Endothelial cell (in vitro differentiated cells): ENCODE results near the gene ARL6IP4. TPM values are rescaled to one million over a fixed set of nuclear protein-coding genes. Genes with fewer than 3 reads are reported as not detected.
A peak's percentile ranks its signal among the peaks of the same experiment; 100 is the strongest.

Source experiments
- DNase-seq: peaks from one replicate; pipeline ENCODE4 v3.0.0; 2021; ENCODE audit warnings: low spot score
- H3K27ac Mint-ChIP-seq: one replicate; pipeline ENCODE4 v1.8.0; 2021; ENCODE audit warnings: mixed read lengths, inconsistent platforms; ENCODE audit not compliant: unreplicated experiment
- H3K27me3 Mint-ChIP-seq: one replicate; pipeline ENCODE4 v1.8.0; 2021; ENCODE audit warnings: mild to moderate bottlenecking, moderate library complexity, mixed read lengths, inconsistent platforms; ENCODE audit not compliant: unreplicated experiment
- H3K36me3 Mint-ChIP-seq: one replicate; pipeline ENCODE4 v1.8.0; 2021; ENCODE audit warnings: mild to moderate bottlenecking, low read depth, mixed read lengths, inconsistent platforms; ENCODE audit not compliant: unreplicated experiment
- H3K4me1 Mint-ChIP-seq: one replicate; pipeline ENCODE4 v1.8.0; 2021; ENCODE audit warnings: mild to moderate bottlenecking, mixed read lengths, inconsistent platforms; ENCODE audit not compliant: unreplicated experiment
- H3K4me3 Mint-ChIP-seq: one replicate; pipeline ENCODE4 v1.8.0; 2021; ENCODE audit warnings: mild to moderate bottlenecking, mixed read lengths, inconsistent platforms; ENCODE audit not compliant: unreplicated experiment
- H3K9me3 Mint-ChIP-seq: one replicate; pipeline ENCODE4 v1.8.0; 2021; ENCODE audit warnings: mixed read lengths, inconsistent platforms; ENCODE audit not compliant: unreplicated experiment
- CTCF ChIP-seq: fragments of 200-600 bp; sonication (generic); IDR thresholded peaks from one replicate; pipeline ENCODE4 v1.5.0; 2021; ENCODE audit warnings: antibody characterized with exemption; ENCODE audit not compliant: unreplicated experiment
- total RNA-seq: library from RNA; stranded (reverse); fragmentation: NEBNext Ultra II Directional; extraction: Animal tissue kit (Norgen Biotek cat#: 25700); gene quantifications from one replicate; pipeline ENCODE4 v1.2.1, GENCODE V29; 2021; ENCODE audit not compliant: unreplicated experiment

ARL6IP4 gene
- total RNA-seq, 1 donor from 2014 or later: 151 TPM

- Mint-ChIP-seq H3K27ac (peak overlapping the region; percentile 95), H3K36me3 (no peaks in the 10 kb centered on the region), H3K4me1 (peaks cover 19% of the 10 kb centered on the region), H3K27me3 (peaks cover 8% of the 10 kb centered on the region), H3K9me3 (no peaks in the 10 kb centered on the region), H3K4me3 (peak overlapping the region; percentile 95)
- DNase-seq: no peak
- no peak for TF ChIP-seq CTCF
Measured at GRCh38 chr12:122975790-122976647, 4.5 kb upstream of the ARL6IP4 start.

GRCh38 chr12:122976648-122976975 lies 3.9 kb upstream of the ARL6IP4 start:
- peaks cover 7% of the 10 kb centered on the region for H3K27me3 Mint-ChIP-seq
- H3K27ac Mint-ChIP-seq: no peak overlapping the region
- TF ChIP-seq CTCF: no peak
- H3K9me3 Mint-ChIP-seq: no peaks in the 10 kb centered on the region
- peak overlapping the region; percentile 62 for H3K4me3 Mint-ChIP-seq
- peaks cover 20% of the 10 kb centered on the region for H3K4me1 Mint-ChIP-seq
- no peak for DNase-seq
- no peaks in the 10 kb centered on the region for H3K36me3 Mint-ChIP-seq

- H3K4me3 Mint-ChIP-seq: no peak overlapping the region
- TF ChIP-seq CTCF: no peak
Measured at GRCh38 chr12:122977153-122977552, 3.3 kb upstream of the ARL6IP4 start.

GRCh38 chr12:122977655-122978392 lies 2.7 kb upstream of the ARL6IP4 start:
- H3K4me3 Mint-ChIP-seq: no peak overlapping the region
- TF ChIP-seq CTCF: no peak
- peaks cover 27% of the 10 kb centered on the region for H3K4me1 Mint-ChIP-seq
- peak overlapping the region; percentile 36 for H3K27ac Mint-ChIP-seq
- peaks cover 6% of the 10 kb centered on the region for H3K27me3 Mint-ChIP-seq
- H3K36me3 Mint-ChIP-seq: no peaks in the 10 kb centered on the region
- H3K9me3 Mint-ChIP-seq: no peaks in the 10 kb centered on the region
- DNase-seq: no peak

More at GRCh38 chr12:122977153-122977552, 3.3 kb upstream of the ARL6IP4 start:
- Mint-ChIP-seq H3K4me1 (peaks cover 24% of the 10 kb centered on the region), H3K9me3 (no peaks in the 10 kb centered on the region), H3K27ac (no peak overlapping the region), H3K36me3 (no peaks in the 10 kb centered on the region), H3K27me3 (peaks cover 6% of the 10 kb centered on the region)
- no peak for DNase-seq

- no peak for DNase-seq
- Mint-ChIP-seq H3K27me3 (peaks cover 6% of the 10 kb centered on the region), H3K27ac (peak overlapping the region; percentile 36), H3K4me1 (peaks cover 32% of the 10 kb centered on the region), H3K9me3 (no peaks in the 10 kb centered on the region), H3K36me3 (no peaks in the 10 kb centered on the region), H3K4me3 (no peak overlapping the region)
- no peak for TF ChIP-seq CTCF
Measured at GRCh38 chr12:122978507-122978955, 1.9 kb upstream of the ARL6IP4 start.
